HL-60 (cell line): Measurements from ENCODE around the gene DIS3L2.
A peak's percentile ranks its signal among the peaks of the same experiment; 100 is the strongest.
"Not testable (repeated sequence)": the region's sequence is repeated elsewhere in the genome, so short reads cannot be mapped to it uniquely, and the experiment has no call there.

Experiments used
- DNase-seq, 2 experiments: peaks; one replicate each; pipeline ENCODE4 v3.0.0-alpha.2; 2010 to 2020; ENCODE audit warnings: low read depth in 1 of 2, low spot score in 1 of 2
- H3K27ac ChIP-seq: fragments of 250-450 bp; sonication (Bioruptor Pico); replicated peaks from 2 replicates; pipeline ENCODE4 v1.5.1; 2020; ENCODE audit warnings: mild to moderate bottlenecking, moderate library complexity
- H3K27me3 ChIP-seq: fragments of 250-450 bp; sonication (Bioruptor Pico); 2 replicates; pipeline ENCODE4 v1.5.1; 2021; ENCODE audit warnings: mild to moderate bottlenecking, moderate library complexity; ENCODE audit not compliant: insufficient read depth, poor library complexity, severe bottlenecking
- H3K4me3 ChIP-seq: replicated peaks from 2 replicates; pipeline ENCODE4 v1.5.1; 2011; ENCODE audit warnings: mild to moderate bottlenecking, control low read depth, low read length; ENCODE audit not compliant: insufficient read depth
- GABPA ChIP-seq: IDR thresholded peaks from 2 replicates; pipeline ENCODE4 v1.6.1; 2012; ENCODE audit warnings: low read depth
- POLR2AphosphoS5 ChIP-seq: IDR thresholded peaks from 2 replicates; pipeline ENCODE4 v1.6.1; 2012; ENCODE audit warnings: low read depth
- SPI1 ChIP-seq: IDR thresholded peaks from 2 replicates; pipeline ENCODE4 v1.6.1; 2012; ENCODE audit warnings: low read depth, mild to moderate bottlenecking, borderline replicate concordance
- TF ChIP-seq, protein P1 (sequence below): IDR thresholded peaks from one replicate; pipeline ENCODE4 v1.5.1; 2011; ENCODE audit warnings: low read length, control low read depth, inconsistent platforms; ENCODE audit not compliant: insufficient read depth
- TF ChIP-seq, protein P2 (sequence below): IDR thresholded peaks from 2 replicates; pipeline ENCODE4 v1.6.1; 2012; ENCODE audit warnings: low read depth; ENCODE audit not compliant: insufficient replicate concordance

Gene DIS3L2

DNA sequence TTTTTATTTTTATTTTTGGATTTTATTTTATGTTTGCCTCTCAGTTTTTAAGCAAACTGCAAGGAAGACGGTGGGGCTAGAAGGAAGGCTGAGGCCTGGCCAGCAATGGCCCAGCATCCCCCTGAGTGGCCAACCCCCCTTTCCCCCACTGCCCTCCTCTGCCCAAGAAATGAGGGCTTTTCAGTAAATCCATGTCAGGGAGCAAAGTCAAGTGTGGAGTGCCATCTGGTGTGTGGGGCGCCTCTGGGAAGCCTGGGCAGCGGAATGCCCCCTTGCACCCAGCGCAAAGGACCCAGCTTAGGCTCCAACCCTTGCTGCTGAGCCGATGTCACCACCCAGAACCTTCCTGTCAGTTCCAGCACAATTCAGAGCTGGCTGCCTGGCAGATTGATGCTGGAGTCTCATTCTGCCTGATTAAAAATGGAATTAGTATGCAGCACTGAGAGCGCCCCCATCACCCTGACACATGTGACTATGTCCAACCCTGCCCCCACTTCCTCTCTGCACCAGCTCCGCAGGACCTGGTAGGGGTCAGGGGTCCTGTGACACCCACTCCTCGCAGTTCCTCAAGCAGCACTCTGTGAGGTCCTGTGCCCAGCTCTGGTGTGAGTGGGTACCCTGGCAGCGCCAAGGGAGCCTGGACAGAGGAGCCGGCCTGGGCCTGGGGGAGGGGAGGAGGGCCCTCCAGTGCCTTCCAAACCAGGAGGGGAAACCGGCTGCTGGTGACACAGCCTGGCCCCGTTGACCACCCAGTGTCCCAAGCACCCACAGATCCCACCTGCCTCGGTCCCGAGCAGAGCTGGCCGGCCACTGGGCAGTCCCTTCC, 407.8 kb downstream of the DIS3L2 start:
- TF ChIP-seq GABPA (no peak), SPI1 (0 out of 2 replicates have a peak, but pooled peaks have one; percentile 1)
- no peak for DNase-seq
- no peak overlapping the region for H3K27ac ChIP-seq
- no peaks in the 10 kb centered on the region for H3K27me3 ChIP-seq
- no peak overlapping the region for H3K4me3 ChIP-seq

DNA sequence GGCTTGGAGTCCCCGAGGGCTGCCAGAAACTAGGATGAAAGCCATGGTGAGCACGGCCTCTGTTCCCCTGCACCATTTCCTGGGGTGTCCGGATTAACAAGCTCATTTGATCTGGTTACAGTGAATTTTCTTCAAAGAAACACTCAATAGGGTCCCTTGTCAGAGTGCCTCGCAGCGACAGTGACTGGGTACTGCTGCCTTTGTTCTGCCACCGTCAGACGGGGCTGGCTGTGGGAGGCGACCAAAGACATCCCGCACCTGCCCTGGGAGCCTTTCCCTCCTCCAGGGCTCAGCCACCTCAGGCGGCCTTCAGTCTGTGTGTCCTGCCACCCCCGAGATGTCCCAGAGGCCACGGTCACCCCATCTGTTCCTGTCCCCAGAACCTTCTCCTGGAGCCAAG, 408.5 kb downstream of the DIS3L2 start:
- H3K27me3 ChIP-seq, H3K4me3 ChIP-seq, H3K27ac ChIP-seq, DNase-seq: not testable (repeated sequence)

DNA sequence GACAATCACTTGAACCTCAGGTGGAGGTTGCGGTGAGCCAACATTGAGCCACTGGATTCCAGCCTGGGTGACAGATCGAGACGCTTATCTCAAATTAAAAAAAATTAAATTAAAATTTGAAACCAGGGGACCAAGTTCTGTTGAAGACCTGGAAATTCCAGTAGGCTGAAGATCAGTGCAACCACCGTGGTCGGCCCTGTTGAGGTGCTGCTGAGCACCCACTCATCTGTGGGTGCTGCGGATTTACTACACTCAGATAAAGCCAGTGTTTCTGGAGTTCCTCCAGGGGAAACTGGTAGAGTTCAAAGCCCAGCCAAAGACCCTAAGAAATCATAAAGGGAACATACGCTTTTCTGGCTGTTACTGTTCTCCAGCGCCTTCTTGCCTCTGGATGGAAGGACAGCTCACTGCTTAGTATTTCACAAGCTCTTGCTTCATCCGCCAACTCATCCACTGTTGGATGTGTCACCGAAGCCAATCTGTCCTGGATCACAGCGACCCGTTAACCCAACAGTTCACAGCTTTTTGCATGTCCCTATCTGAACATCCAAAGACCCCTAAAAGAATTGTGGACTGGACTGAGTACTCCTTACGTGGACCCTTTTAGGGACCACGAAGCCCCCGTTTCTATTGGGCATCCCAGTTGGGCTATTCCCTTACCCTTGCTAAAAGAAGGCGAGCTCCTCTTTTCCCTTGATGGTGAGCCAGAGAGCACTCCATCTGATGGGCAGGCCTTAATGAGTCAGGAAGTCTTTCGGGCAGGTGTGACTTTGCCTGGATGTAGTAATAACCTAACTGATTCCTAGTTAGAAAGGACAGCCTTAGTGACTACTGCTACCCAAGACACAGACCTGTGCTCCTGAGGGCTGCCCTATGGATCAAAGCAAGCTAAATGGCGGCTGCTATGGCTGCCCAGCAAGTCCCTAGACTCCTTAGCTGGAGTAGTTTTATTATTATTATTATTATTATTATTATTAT, 411.0 kb downstream of the DIS3L2 start:
- H3K4me3 ChIP-seq, result no peak overlapping the region
- no peaks in the 10 kb centered on the region for H3K27me3 ChIP-seq
- TF ChIP-seq POLR2AphosphoS5 (no peak), SPI1 (no peak), GABPA (no peak)
- TF ChIP-seq, protein P1, sequence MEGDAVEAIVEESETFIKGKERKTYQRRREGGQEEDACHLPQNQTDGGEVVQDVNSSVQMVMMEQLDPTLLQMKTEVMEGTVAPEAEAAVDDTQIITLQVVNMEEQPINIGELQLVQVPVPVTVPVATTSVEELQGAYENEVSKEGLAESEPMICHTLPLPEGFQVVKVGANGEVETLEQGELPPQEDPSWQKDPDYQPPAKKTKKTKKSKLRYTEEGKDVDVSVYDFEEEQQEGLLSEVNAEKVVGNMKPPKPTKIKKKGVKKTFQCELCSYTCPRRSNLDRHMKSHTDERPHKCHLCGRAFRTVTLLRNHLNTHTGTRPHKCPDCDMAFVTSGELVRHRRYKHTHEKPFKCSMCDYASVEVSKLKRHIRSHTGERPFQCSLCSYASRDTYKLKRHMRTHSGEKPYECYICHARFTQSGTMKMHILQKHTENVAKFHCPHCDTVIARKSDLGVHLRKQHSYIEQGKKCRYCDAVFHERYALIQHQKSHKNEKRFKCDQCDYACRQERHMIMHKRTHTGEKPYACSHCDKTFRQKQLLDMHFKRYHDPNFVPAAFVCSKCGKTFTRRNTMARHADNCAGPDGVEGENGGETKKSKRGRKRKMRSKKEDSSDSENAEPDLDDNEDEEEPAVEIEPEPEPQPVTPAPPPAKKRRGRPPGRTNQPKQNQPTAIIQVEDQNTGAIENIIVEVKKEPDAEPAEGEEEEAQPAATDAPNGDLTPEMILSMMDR, result no peak
- TF ChIP-seq, protein P2, sequence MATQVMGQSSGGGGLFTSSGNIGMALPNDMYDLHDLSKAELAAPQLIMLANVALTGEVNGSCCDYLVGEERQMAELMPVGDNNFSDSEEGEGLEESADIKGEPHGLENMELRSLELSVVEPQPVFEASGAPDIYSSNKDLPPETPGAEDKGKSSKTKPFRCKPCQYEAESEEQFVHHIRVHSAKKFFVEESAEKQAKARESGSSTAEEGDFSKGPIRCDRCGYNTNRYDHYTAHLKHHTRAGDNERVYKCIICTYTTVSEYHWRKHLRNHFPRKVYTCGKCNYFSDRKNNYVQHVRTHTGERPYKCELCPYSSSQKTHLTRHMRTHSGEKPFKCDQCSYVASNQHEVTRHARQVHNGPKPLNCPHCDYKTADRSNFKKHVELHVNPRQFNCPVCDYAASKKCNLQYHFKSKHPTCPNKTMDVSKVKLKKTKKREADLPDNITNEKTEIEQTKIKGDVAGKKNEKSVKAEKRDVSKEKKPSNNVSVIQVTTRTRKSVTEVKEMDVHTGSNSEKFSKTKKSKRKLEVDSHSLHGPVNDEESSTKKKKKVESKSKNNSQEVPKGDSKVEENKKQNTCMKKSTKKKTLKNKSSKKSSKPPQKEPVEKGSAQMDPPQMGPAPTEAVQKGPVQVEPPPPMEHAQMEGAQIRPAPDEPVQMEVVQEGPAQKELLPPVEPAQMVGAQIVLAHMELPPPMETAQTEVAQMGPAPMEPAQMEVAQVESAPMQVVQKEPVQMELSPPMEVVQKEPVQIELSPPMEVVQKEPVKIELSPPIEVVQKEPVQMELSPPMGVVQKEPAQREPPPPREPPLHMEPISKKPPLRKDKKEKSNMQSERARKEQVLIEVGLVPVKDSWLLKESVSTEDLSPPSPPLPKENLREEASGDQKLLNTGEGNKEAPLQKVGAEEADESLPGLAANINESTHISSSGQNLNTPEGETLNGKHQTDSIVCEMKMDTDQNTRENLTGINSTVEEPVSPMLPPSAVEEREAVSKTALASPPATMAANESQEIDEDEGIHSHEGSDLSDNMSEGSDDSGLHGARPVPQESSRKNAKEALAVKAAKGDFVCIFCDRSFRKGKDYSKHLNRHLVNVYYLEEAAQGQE, result no peak
- DNase-seq, result peak; percentile 31 to 53
- H3K27ac ChIP-seq, result no peak overlapping the region

DNA sequence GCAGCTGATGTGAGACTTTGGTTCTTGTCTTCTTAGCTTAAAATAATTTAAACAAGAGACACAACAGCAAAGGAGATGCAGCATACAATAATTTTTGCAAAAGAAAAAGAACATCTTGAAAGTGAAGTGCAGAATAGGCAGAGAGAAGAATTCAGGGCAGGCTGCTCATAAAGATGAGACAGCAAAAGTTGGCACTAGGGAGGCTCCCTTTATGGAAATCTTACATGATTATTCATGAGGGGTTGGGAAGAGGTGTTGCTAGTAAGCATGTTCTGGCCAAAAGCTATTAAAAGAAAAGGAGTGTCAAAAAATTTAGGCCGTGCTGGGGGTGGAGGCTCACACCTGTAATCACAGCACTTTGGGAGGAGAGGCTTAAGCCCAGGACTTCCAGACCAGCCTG, 412.8 kb downstream of the DIS3L2 start:
- no peaks in the 10 kb centered on the region for H3K27me3 ChIP-seq
- H3K4me3 ChIP-seq, result no peak overlapping the region
- DNase-seq, result no peak
- TF ChIP-seq SPI1 (no peak), GABPA (no peak), POLR2AphosphoS5 (no peak)
- TF ChIP-seq, protein P2, result no peak
- TF ChIP-seq, protein P1, result no peak
- H3K27ac ChIP-seq, result no peak overlapping the region
